Stomach (tissue), 4 donors: ENCODE measurements around the gene RPS2.
A peak's percentile ranks its signal among the peaks of the same experiment; 100 is the strongest.

Source experiments
- CTCF ChIP-seq, 7 experiments: fragments of 450-650 bp in 4 of 7; fragments of 200-600 bp in 3 of 7; sonication (generic) in 3 of 7; IDR thresholded peaks; one replicate each; pipeline ENCODE4 v1.5.1; 2016 to 2019; ENCODE audit warnings: antibody characterized with exemption in 7 of 7, control low read depth in 2 of 7, mild to moderate bottlenecking in 1 of 7
- EP300 ChIP-seq: sonication (generic); formaldehyde crosslinking; IDR thresholded peaks from one replicate; pipeline ENCODE4 v1.6.1; 2017; ENCODE audit warnings: antibody characterized with exemption
- POLR2AphosphoS5 ChIP-seq, 3 donors: sonication (generic); formaldehyde crosslinking; IDR thresholded peaks; one replicate each; pipeline ENCODE4 v1.6.1; 2016; ENCODE audit warnings: antibody characterized with exemption in 3 of 3

- TF ChIP-seq CTCF (IDR thresholded peaks at IDR 0.05) (peak in 5 of 7 experiments; percentile 73 to 100 (median 100)), EP300 (no peak), POLR2AphosphoS5 (IDR thresholded peaks at IDR 0.05) (peak in 2 of 3 donors; percentile 24 to 79)
Measured at GRCh38 chr16:1929578-1930337, 34.9 kb downstream of the RPS2 start.
